HepG2 (cell line): ENCODE measurements around the gene SLC35B1. TPM values are rescaled to one million over a fixed set of nuclear protein-coding genes. Genes with fewer than 3 reads are reported as not detected.

Source experiments
- CBX2 ChIP-seq, 2 experiments: fragments of 200-600 bp in 1 of 2; sonication (generic); formaldehyde crosslinking in 1 of 2; IDR thresholded peaks; 2 replicates each; pipeline versions ENCODE4 v1.7.0 to v1.8.1; 2018 to 2022; ENCODE audit warnings: low read depth in 2 of 2, low read length in 1 of 2, mild to moderate bottlenecking in 1 of 2, missing genetic modification reagents in 1 of 2
- CHCHD3 ChIP-seq: sonication (generic); formaldehyde crosslinking; IDR thresholded peaks from 2 replicates; pipeline ENCODE4 v1.8.0; 2022; ENCODE audit warnings: mild to moderate bottlenecking, missing genetic modification reagents, moderate library complexity
- GATAD2A ChIP-seq: IDR thresholded peaks from 2 replicates; pipeline ENCODE4 v1.6.1; 2016
- HNRNPUL1 ChIP-seq: fragments of 200-400 bp; formaldehyde crosslinking; IDR thresholded peaks from 2 replicates; pipeline ENCODE4 v1.6.1; 2017; ENCODE audit warnings: low read depth, mild to moderate bottlenecking, low read length, moderate library complexity
- MTF1 ChIP-seq: sonication (generic); formaldehyde crosslinking; IDR thresholded peaks from 2 replicates; pipeline ENCODE4 v1.5.0; 2020; ENCODE audit warnings: missing genetic modification reagents
- PAWR ChIP-seq: sonication (generic); formaldehyde crosslinking; IDR thresholded peaks from 2 replicates; pipeline ENCODE4 v1.4.0; 2020; ENCODE audit warnings: missing genetic modification reagents, mild to moderate bottlenecking, borderline replicate concordance
- RELA ChIP-seq: sonication (generic); formaldehyde crosslinking; IDR thresholded peaks from 2 replicates; pipeline ENCODE4 v1.4.0; 2020; ENCODE audit warnings: missing genetic modification reagents
- SIN3A ChIP-seq: IDR thresholded peaks from 2 replicates; pipeline ENCODE4 v1.6.1; 2011; ENCODE audit warnings: low read depth, mild to moderate bottlenecking, control low read depth, low read length, borderline replicate concordance
- SIX1 ChIP-seq: sonication (generic); formaldehyde crosslinking; IDR thresholded peaks from 2 replicates; pipeline ENCODE4 v1.4.0; 2020; ENCODE audit warnings: missing genetic modification reagents, borderline replicate concordance
- SNAPC2 ChIP-seq: sonication (generic); formaldehyde crosslinking; IDR thresholded peaks from 2 replicates; pipeline ENCODE4 v1.8.1; 2022; ENCODE audit warnings: mild to moderate bottlenecking, missing genetic modification reagents
- ZBTB1 ChIP-seq: sonication (generic); formaldehyde crosslinking; IDR thresholded peaks from 2 replicates; pipeline ENCODE4 v1.4.0; 2020; ENCODE audit warnings: missing genetic modification reagents, borderline replicate concordance
- ZBTB21 ChIP-seq: sonication (generic); formaldehyde crosslinking; IDR thresholded peaks from 2 replicates; pipeline ENCODE4 v1.4.0; 2020; ENCODE audit warnings: missing genetic modification reagents
- ZFP41 ChIP-seq: sonication (generic); formaldehyde crosslinking; IDR thresholded peaks from 2 replicates; pipeline ENCODE4 v1.4.0; 2020; ENCODE audit warnings: mild to moderate bottlenecking, missing genetic modification reagents, borderline replicate concordance
- ZNF644 ChIP-seq: IDR thresholded peaks from 2 replicates; pipeline ENCODE4 v1.6.1; 2016; ENCODE audit warnings: low read depth
- polyA plus RNA-seq, 8 experiments: library from polyadenylated mRNA; depleted of rRNA in 3 of 8; stranded (reverse) in 7 of 8; unstranded in 1 of 8; fragments of >200 nt; fragmentation: Illumina TruSeq in 4 of 8; extraction: Trizol in 4 of 8; gene quantifications; 2 replicates each; pipeline versions ENCODE4 v1.2.1 to v1.2.3, GENCODE V29; 2011 to 2016; ENCODE audit warnings: low read depth in 4 of 8, missing spikeins in 1 of 8, mixed read lengths in 1 of 8; ENCODE audit not compliant: insufficient read depth in 1 of 8
- total RNA-seq, 5 experiments: library from RNA; depleted of rRNA; stranded (reverse); fragments of >200 nt; fragmentation: Illumina TruSeq; extraction: Trizol; gene quantifications; 2 replicates each; pipeline ENCODE4 v1.2.3, GENCODE V29; 2016; ENCODE audit warnings: low read depth in 1 of 5
- TF ChIP-seq, protein P1 (sequence below), 2 experiments: sonication (generic) in 1 of 2; formaldehyde crosslinking in 1 of 2; IDR thresholded peaks; 2 replicates each; pipeline versions ENCODE4 v1.4.0 to v1.6.1; 2016 to 2020; ENCODE audit warnings: borderline replicate concordance in 1 of 2, low read depth in 1 of 2, mild to moderate bottlenecking in 1 of 2, missing genetic modification reagents in 1 of 2
- TF ChIP-seq, protein P2 (sequence below): sonication (generic); formaldehyde crosslinking; IDR thresholded peaks from 2 replicates; pipeline ENCODE4 v1.4.0; 2020; ENCODE audit warnings: missing genetic modification reagents
- TF ChIP-seq, protein P3 (sequence below): sonication (generic); formaldehyde crosslinking; IDR thresholded peaks from 2 replicates; pipeline ENCODE4 v1.4.0; 2020; ENCODE audit warnings: missing genetic modification reagents, borderline replicate concordance
- TF ChIP-seq, protein P4 (sequence below): sonication (generic); formaldehyde crosslinking; conservative IDR thresholded peaks from 2 replicates; pipeline ENCODE4 v1.8.0; 2022; ENCODE audit warnings: mild to moderate bottlenecking, moderate library complexity, missing genetic modification reagents

The SLC35B1 gene
- total and polyA plus RNA-seq, 2 of the 13 experiments (the other 11 are each of a cell fraction or from before 2014, with no cell fraction given), result 99.6 to 113 TPM

DNA sequence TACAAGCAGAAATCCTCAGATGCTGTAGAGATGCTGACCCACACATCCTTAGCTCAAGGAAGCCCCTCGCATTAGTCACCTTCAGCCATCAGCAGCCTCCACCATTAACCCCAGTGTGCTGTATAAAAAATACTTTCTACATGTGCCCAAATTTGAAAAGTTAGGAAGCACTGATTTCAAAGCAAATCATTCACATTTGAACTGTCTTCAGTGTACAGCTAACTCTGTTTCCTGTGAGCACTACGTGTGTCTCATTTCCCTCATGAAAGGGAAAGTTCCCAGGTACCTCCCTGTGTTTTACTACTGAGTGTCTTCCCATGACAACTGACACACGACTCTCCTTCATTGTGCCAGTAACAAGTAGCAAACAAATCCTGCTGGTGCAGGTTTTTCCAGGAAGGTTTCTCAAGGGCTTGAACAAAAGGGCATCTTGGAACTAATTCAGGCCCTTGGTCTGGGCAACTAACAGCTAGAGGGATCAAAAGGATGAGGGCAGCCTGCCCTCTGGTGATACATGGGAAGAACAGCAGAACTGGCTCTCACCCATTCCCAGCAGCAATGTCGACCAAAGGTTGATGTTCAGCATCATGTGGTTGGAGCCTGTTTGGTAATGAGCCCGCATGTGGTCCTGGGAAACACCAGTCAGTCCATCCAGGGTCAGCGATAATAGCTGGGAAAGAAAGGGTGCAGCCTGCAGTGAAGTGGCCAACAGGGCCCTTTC, 4.0 kb downstream of the SLC35B1 start (continued):
- TF ChIP-seq, protein P1, sequence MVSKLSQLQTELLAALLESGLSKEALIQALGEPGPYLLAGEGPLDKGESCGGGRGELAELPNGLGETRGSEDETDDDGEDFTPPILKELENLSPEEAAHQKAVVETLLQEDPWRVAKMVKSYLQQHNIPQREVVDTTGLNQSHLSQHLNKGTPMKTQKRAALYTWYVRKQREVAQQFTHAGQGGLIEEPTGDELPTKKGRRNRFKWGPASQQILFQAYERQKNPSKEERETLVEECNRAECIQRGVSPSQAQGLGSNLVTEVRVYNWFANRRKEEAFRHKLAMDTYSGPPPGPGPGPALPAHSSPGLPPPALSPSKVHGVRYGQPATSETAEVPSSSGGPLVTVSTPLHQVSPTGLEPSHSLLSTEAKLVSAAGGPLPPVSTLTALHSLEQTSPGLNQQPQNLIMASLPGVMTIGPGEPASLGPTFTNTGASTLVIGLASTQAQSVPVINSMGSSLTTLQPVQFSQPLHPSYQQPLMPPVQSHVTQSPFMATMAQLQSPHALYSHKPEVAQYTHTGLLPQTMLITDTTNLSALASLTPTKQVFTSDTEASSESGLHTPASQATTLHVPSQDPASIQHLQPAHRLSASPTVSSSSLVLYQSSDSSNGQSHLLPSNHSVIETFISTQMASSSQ (IDR thresholded peaks at IDR 0.05; ENCODE audit: low read depth), result no peak
- TF ChIP-seq, protein P1 (CRISPR knock-in tag; IDR thresholded peaks at IDR 0.05; ENCODE audit: borderline replicate concordance), result no peak
- TF ChIP-seq ZBTB1 (no peak), ZFP41 (CRISPR knock-in tag) (no peak), MTF1 (CRISPR knock-in tag) (no peak), ZNF644 (CRISPR knock-in tag) (peak; percentile 52; the same call in 1 of the 2 replicates), PAWR (CRISPR knock-in tag) (no peak), GATAD2A (0 out of 2 replicates have a peak, but pooled peaks have one; percentile 19), HNRNPUL1 (no peak), CBX2 (IDR thresholded peaks at IDR 0.05; ENCODE audit: low read depth, low read length) (no peak), CBX2 (CRISPR knock-in tag; IDR thresholded peaks at IDR 0.05; ENCODE audit: low read depth) (no peak), RELA (no peak), SIX1 (CRISPR knock-in tag) (no peak), CHCHD3 (CRISPR knock-in tag) (no peak), SNAPC2 (CRISPR knock-in tag) (no peak), SIN3A (0 out of 2 replicates have a peak, but pooled peaks have one; percentile 52), ZBTB21 (CRISPR knock-in tag) (no peak)
- TF ChIP-seq, protein P2, sequence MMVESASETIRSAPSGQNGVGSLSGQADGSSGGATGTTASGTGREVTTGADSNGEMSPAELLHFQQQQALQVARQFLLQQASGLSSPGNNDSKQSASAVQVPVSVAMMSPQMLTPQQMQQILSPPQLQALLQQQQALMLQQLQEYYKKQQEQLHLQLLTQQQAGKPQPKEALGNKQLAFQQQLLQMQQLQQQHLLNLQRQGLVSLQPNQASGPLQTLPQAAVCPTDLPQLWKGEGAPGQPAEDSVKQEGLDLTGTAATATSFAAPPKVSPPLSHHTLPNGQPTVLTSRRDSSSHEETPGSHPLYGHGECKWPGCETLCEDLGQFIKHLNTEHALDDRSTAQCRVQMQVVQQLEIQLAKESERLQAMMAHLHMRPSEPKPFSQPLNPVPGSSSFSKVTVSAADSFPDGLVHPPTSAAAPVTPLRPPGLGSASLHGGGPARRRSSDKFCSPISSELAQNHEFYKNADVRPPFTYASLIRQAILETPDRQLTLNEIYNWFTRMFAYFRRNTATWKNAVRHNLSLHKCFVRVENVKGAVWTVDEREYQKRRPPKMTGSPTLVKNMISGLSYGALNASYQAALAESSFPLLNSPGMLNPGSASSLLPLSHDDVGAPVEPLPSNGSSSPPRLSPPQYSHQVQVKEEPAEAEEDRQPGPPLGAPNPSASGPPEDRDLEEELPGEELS (CRISPR knock-in tag), result no peak
- TF ChIP-seq, protein P3, sequence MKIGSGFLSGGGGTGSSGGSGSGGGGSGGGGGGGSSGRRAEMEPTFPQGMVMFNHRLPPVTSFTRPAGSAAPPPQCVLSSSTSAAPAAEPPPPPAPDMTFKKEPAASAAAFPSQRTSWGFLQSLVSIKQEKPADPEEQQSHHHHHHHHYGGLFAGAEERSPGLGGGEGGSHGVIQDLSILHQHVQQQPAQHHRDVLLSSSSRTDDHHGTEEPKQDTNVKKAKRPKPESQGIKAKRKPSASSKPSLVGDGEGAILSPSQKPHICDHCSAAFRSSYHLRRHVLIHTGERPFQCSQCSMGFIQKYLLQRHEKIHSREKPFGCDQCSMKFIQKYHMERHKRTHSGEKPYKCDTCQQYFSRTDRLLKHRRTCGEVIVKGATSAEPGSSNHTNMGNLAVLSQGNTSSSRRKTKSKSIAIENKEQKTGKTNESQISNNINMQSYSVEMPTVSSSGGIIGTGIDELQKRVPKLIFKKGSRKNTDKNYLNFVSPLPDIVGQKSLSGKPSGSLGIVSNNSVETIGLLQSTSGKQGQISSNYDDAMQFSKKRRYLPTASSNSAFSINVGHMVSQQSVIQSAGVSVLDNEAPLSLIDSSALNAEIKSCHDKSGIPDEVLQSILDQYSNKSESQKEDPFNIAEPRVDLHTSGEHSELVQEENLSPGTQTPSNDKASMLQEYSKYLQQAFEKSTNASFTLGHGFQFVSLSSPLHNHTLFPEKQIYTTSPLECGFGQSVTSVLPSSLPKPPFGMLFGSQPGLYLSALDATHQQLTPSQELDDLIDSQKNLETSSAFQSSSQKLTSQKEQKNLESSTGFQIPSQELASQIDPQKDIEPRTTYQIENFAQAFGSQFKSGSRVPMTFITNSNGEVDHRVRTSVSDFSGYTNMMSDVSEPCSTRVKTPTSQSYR, result no peak
- TF ChIP-seq, protein P4, sequence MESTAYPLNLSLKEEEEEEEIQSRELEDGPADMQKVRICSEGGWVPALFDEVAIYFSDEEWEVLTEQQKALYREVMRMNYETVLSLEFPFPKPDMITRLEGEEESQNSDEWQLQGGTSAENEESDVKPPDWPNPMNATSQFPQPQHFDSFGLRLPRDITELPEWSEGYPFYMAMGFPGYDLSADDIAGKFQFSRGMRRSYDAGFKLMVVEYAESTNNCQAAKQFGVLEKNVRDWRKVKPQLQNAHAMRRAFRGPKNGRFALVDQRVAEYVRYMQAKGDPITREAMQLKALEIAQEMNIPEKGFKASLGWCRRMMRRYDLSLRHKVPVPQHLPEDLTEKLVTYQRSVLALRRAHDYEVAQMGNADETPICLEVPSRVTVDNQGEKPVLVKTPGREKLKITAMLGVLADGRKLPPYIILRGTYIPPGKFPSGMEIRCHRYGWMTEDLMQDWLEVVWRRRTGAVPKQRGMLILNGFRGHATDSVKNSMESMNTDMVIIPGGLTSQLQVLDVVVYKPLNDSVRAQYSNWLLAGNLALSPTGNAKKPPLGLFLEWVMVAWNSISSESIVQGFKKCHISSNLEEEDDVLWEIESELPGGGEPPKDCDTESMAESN (CRISPR knock-in tag), result no peak
